ENCODE results near the gene ROCK1.

GRCh38 chr18:20996418-20996817 lies 115.2 kb downstream of the ROCK1 start:
- TF ChIP-seq CTCF (IDR thresholded peaks at IDR 0.05; ENCODE audit: low read depth, low read length, missing input control) (no peak), YY1 (IDR thresholded peaks at IDR 0.05) (no peak), MAX (IDR thresholded peaks at IDR 0.05) (no peak), GABPA (IDR thresholded peaks at IDR 0.05 in 1 of 2, conservative IDR thresholded peaks at IDR 0.05 in 1 of 2) (no peak), TAF1 (conservative IDR thresholded peaks at IDR 0.05) (no peak), RXRA (IDR thresholded peaks at IDR 0.05) (no peak)

Measured in liver (tissue), 3 donors.